NK-92 (cell line): ENCODE measurements around the gene VDR.
"Not testable (repeated sequence)": the region's sequence is repeated elsewhere in the genome, so short reads cannot be mapped to it uniquely, and the experiment has no call there.

Source experiments
- DNase-seq: peaks from one replicate; lab custom pipeline; 2025; ENCODE audit not compliant: unreplicated experiment; lab: John Stamatoyannopoulos, UW

Gene VDR

GRCh38 chr12:47850153-47851084 lies 54.4 kb downstream of the VDR start:
- DNase-seq: no peak

GRCh38 chr12:47849261-47849660 lies 55.5 kb downstream of the VDR start:
- DNase-seq: no peak

DNA sequence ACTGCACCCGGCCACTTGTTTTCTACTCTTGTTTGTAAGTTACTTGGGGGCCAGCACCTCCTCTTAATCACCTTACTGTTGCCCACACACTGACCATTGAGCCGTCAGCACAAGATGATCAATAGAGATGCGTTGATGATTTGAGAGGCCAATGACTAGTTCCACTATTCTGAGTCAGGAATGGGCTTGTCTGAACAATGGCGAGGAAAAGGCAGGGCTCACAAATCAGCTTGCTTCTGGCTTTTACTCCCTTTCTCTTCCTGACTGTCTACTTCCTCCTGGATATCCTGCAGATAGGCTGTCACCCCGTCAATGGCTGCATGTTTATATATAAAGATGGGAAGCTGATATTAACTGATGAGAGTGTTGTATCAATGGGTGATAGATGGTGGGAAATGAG lies 55.9 kb downstream of the VDR start:
- DNase-seq: no peak

GRCh38 chr12:47846294-47846996 lies 58.3 kb downstream of the VDR start:
- no peak for DNase-seq

- no peak for DNase-seq
Observed at GRCh38 chr12:47845081-47845480, 59.7 kb downstream of the VDR start.

- DNase-seq: no peak
Observed at GRCh38 chr12:47844264-47845019, 60.4 kb downstream of the VDR start.

DNA sequence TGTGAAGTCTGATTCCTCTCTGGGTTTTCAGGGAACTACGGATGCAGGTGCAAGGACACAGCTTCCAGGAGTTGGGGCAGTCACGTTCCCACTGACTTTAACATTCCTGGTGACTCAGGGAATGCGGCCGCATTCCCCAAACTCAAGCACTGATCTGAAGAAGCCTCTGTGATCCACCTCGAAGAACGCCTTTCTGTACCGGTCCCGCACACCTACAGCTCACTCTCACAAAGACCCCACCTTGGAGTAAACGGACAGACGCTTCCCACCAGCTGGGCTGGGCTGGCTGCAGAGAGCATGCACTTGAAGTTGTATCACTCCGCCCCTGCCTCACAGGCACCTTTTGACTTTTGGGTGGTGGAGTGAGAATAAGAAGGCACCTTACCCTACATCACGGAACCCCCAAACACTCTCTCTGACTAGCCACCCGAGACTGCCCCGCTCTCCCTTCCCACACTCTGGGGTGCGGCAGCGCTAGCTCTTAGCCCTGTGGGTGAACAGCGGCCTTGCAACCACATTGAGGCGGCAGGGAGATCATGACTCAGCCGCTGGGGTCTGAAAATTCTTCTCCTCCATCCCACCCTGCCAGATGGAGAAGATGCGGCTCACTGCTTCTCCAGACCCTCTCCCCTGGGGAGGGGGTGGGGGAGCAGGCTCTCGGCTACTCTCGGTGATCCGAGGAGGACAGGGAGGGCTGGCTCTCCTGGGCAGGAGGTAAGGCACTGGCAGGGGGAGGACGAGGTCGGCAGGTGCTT lies 61.4 kb downstream of the VDR start:
- no peak for DNase-seq

DNA sequence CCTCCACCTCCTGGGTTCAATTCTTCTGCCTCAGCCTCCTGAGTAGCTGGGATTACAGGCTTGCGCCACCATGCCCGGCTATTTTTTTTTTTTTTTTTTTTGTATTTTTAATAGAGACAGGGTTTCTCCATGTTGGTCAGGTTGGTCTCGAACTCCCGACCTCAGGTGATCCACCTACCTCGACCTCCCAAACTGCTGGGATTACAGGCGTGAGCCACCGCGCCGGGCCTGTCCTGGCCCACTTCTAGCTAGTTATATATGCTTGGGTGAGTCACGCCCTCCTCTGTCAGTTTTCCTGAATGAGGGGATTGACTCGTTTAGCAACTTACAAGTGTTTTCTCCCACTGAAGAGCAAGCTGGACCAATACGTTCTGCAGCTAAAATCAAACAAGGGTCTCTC lies 62.3 kb downstream of the VDR start:
- DNase-seq: not testable (repeated sequence)

DNA sequence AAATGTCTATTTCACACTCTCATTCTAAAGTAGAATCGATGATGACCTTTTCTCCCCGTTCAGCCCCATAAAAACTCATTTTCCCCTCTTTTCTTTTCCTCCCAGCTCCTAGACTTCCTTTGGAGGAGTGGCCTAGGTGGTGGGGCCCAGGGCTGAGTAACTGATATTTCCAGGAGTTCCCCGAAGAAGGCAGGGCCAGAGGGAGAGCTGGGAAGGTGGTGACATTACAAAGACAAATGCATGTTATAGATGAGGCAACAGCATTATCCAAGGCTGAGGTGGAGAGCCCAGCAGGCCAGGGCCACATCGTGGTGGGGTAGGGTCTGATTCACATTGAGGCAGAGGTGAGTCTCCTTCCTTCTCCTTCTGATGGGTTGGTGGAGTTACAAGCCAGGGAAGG lies 62.9 kb downstream of the VDR start:
- no peak for DNase-seq

- no peak for DNase-seq
Observed at GRCh38 chr12:47841501-47841900, 63.3 kb downstream of the VDR start.

- DNase-seq: no peak
Observed at GRCh38 chr12:47840571-47840970, 64.2 kb downstream of the VDR start.

- no peak for DNase-seq
Observed at GRCh38 chr12:47839214-47839876, 65.4 kb downstream of the VDR start.

DNA sequence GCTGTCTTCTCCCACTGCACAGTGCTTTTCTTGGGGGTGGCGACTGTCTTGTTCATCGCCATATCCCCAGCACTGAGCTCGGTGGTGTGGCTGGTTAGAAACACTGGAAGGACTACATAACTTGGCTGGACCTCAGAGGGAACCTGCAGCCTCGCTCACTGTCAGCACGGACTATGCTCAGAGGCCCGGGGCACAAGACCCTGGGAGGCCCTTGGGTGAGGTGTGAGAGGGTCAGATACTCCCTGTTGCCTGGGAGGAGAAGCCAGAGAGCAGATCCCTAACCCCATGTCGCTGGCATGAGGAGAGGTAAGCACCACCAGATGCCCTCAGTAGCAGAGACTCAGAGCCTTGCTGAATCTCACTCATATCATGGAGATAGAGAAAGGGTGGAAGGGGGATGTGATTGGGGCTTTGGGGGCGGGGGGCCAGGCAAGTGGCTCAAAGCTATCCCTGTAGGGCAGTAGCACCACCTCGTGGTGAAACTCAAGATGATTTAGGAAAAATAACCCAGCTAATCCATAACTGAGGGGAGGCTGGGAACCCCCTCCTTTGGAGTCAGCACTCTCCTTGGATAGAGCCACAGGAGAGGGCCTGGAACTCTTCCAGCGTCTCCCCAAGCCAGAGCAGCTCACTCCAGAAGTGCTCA lies 66.4 kb downstream of the VDR start:
- no peak for DNase-seq

GRCh38 chr12:47837190-47838171 lies 67.3 kb downstream of the VDR start:
- DNase-seq: no peak

- DNase-seq: no peak
Observed at GRCh38 chr12:47835831-47836155, 69.0 kb downstream of the VDR start.

GRCh38 chr12:47835006-47835830 lies 69.6 kb downstream of the VDR start:
- no peak for DNase-seq

DNA sequence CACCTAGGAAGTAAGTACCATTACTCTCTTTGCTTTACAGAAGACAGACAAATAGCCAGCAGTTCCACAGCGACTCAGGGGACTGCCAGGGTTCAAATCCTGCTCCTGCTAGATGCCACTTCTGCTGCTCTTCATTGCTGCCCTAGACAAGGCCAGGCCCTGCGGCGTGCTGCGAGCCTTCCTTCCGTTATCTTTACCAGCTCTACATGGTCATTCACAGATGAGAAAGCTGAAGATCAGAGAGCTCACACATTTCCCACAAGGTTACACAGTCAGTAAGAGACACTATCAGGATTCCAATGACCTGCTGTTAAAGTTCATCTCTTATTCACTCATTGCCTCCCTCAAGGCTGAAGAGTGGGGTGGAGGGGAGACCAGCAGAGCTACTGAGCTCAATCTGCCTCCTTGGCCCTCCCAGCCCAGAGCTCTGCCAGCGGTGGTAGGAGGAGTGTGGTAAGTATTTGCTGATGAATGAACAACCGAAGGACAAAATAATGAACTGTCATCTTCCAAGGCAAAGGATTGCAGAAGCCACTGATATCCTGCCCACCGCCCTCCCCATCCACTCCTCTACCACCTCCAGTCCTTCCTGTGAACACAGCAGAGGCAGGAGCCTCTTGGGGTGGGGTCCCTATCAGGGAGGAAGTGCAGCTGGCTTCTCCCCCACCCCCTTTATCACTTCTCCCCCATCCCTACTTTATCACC lies 70.4 kb downstream of the VDR start:
- DNase-seq: no peak
